HG03521 (cell line): Measurements from ENCODE around the gene CLDN2.
A peak's percentile ranks its signal among the peaks of the same experiment; 100 is the strongest.
"Not testable (repeated sequence)": the region's sequence is repeated elsewhere in the genome, so short reads cannot be mapped to it uniquely, and the experiment has no call there.

Experiments used
- ATAC-seq: cut with Tn5 transposase; IDR thresholded peaks from one replicate; pipeline ENCODE4 v1.9.1; 2021; ENCODE audit warnings: mild to moderate bottlenecking, moderate library complexity; ENCODE audit not compliant: unreplicated experiment

The CLDN2 gene, protein sequence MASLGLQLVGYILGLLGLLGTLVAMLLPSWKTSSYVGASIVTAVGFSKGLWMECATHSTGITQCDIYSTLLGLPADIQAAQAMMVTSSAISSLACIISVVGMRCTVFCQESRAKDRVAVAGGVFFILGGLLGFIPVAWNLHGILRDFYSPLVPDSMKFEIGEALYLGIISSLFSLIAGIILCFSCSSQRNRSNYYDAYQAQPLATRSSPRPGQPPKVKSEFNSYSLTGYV

DNA sequence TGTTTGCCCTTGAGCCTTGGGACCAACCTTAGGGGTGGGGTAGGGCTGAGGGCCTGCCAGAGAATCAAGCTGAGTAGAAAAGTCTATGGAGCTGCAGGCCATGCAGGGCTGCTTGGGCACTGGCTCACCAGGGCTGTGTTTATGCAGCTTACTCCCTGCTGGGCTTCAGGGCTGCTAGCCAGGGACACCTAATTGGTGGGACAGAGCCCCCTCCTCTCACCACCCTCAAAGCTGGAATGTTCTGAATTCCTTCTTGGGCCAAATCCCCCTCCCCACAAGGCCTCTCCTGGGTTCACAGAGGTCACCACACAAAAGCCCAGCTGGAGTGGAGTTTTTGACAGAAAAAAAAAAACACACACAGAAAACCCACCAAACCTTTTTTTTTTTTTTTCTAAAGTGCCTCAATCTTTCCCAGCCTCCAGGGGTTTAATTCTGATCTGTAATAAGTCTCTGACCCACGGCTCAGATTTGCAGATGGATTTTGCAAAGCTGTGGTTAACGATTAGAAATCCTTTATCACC is at the start of gene CLDN2:
Gene CLDN2 (plus strand): TSS at position 471 of the 521 bp plus-strand sequence. CDS start 7,827 bp downstream, outside the sequence.
- no peak for ATAC-seq

DNA sequence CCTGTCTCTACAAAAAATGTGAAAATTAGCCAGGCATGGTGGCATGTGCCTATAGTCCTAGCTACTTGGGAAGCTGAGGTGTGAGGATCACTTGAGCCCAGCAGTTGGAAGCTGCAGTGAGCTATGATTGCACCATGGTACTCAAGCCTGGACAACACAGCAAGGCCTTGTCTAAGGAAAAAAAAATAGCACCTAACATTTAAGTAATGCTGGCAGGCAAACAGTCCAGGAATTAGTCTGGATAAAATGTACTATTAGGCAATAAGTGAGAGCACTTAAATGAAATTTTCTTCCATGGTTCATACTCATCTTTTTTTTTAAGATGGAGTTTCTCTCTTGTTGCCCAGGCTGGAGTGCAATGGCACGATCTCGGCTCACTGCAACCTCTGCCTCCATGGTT is 47.4 kb upstream of the CLDN2 start:
- not testable (repeated sequence) for ATAC-seq

DNA sequence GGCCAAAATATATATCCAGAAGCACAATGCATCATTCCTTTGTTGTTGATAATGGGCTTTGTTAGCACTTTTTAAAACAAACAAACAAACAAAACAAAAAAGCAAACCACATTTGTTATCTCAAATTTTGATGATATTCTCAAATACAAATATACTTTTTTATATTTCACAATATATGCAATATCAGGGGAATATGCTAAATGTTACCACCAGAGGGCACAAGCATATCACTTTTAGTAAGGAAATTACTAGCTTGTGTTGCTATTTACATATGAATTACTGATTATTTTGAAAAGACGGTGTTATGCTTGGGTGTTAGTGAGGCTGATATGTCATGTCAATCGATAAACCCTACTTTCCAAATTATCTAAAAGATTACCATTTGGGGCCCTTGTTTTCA is 46.1 kb upstream of the CLDN2 start:
- no peak for ATAC-seq

DNA sequence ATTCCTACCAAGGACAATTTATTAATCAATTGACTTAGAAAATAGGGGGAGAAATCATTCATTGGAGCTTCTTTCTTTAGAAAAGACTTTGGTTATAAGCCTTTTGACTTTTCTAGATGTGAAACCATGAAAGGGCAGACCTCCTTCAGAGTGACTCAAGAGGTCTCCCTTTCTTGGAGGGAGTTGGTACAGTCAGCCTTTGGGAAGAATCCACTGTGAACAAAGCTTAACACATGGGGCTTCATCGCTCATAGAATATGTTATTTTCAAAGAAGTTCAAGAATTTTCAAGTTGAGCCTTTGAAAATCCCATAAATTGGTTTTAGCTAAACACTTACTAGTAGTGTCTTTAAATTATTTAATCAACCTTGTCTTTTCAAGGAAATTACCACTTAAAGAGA is 45.1 kb upstream of the CLDN2 start:
- ATAC-seq, result no peak

DNA sequence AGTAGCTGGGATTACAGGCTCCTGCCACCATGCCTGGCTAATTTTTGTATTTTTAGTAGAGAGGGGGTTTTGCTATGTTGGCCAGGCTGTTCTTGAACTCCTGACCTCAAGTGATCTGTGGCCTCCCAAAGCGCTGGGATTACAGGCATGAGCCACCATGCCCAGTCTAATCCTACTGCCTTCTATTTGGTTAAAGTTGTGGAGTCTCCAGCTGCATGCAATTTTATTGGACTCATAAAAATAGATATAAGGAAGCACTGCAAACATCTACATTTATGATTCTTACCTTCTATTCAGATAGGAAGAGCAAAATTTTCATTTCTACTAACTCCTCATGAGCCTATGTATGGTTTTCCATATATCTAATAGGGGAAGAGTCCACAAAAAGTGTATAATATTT is 30.7 kb upstream of the CLDN2 start:
- no peak for ATAC-seq

DNA sequence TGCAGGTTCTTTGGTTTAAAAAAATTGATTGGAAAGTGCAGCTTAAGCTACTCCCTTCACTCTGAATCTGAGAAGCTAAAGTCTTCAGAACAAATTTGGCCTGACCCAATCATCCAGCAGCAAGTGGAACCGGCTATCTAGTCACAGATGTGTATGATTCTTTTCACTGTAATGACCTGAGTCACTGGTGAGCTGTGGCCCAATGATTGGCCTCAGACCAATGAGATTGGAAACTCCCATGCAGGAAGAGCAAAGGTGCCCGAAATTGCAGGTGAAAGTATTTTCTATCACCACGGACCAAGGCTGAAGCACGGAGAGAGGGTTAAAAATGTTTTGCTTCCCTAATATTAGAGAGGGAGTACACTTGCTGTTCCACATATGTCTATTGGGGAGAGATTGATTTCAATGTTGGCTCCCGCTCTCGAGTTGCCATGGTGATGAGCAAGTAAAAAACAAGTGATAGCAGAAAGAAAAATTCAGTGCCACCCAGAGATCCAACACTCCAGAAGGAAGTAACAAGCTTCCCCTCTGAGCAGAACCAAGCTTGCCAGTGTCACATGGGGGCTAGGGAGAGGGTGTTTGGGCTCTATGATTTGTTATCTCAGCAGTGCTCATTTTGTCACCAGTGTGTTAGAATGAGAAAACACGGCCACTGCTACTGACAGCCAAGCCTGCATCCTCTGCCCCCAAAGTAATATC is 28.3 kb upstream of the CLDN2 start:
- no peak for ATAC-seq

DNA sequence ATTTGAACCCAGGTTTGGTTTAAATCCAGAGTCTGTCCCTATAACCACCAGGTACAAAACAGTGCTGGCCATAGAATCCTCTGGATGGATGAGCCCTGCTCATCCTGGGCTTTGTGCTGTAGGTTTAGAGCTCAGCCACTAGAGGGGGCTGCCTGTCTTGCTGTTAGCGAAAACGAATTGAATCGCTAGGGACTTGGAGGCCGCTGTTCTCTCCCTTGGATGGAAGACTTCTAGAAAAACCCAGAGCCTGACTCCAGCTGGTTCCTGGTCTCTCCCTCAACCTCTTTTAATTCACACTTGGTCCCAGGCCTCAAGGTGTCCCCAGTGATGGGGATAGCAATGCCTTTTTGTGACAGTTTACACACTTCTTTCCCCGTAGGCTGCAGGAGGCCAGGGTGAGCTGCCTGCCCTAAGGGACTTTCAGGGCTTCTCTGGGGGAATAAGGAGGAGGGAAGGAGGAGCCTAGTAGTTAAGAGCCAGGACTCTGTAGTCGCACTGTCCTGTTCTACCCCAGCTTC is 25.8 kb upstream of the CLDN2 start:
- no peak for ATAC-seq

DNA sequence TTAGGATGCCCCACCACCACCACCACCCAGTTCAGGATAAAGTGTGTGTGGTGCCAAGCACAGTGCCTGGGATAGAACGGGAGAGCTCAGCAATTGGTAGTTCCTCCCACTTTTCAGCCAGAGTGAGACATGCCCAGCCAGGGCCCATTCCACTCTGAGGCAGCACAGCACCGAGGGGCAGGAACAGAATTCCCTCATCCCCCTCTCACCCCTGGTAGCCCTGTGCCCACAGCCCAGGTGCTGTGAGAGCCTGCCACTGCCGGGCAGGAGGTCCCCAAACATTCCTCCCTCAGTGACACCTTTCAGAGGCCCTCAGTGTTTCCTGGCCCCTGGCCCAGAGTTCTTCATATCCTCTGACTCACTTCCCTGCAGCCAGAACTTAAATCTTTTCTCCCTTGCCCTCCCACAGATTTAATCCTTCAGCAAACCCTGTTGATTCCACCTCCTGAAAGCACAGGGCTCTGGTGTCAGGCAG is 25.2 kb upstream of the CLDN2 start:
- no peak for ATAC-seq

DNA sequence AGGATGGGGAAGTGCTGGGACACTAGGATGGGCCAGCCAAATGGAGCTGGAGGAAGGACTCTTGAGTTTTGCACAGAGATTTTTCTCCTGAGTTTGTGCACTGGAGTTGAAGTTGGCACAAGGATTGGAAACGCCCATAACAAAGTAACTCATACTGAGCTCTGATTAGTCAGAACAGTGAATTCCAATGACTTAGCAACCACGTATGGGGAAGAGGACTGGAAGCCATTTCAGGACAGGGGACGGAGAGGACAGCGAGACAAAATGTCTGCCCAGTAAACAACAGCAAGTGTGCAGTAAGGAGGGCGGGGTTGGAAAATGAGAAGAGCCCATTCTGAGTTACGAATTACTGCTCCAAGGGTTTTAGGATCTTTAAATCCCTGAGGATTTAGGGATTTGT is 22.9 kb upstream of the CLDN2 start:
- ATAC-seq, result no peak

DNA sequence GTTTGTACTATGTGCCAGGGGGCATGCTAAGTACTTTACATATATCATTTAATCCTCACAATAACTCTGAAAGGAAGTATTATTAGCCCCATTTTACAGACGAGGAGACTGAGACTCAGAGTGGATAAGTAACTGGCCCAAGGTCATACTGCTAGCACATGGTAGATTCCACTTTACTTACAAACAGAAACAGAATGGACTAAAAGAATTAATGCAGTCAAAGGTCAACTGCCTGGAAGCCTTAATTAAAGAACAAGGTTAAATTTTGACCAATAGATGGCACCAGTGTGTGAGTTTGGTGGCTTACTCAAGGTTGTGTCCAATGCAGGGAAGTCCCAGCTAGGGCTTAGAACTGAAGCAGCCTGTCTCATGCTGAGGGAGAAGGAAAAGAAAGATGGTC is 21.7 kb upstream of the CLDN2 start:
- peak; percentile 58 for ATAC-seq

DNA sequence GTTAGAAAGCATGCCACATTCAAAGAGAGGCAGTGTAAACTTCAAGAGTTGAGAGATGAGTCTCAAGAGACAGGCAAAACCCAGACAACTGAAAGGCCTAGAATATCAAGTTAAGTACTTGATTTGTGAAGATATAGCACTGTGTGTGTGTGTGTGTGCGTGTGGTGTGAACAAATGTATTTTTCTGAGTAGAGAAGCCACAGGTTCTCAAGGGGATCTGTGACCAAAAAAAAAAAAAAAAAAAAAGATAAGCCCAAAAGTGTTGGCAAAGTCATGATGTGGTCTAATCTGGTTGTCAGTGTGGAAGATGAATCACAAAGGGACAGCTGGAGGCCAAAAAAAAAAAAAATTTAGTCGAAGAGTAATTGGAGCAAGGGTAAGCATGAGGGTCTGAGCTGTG is 20.9 kb upstream of the CLDN2 start:
- no peak for ATAC-seq

DNA sequence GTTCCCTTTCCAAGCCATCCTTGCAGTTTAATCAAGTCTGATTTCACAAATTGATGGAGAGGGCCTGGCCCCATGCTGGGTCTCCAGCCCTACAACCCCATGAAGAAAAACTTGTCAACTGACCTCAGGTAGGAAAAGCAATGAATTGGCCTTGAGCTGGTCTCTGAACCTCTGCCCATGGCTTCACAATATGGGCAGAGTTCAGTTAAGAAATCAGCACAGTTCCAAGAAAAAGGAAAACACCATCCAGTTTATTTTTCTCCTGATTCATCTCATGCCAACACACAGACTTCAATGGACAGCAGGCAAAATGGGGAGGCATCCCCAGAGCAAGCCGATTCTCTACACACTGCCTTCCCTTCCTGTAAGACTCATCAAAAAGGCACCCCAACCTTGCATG is 20.4 kb upstream of the CLDN2 start:
- ATAC-seq, result no peak

DNA sequence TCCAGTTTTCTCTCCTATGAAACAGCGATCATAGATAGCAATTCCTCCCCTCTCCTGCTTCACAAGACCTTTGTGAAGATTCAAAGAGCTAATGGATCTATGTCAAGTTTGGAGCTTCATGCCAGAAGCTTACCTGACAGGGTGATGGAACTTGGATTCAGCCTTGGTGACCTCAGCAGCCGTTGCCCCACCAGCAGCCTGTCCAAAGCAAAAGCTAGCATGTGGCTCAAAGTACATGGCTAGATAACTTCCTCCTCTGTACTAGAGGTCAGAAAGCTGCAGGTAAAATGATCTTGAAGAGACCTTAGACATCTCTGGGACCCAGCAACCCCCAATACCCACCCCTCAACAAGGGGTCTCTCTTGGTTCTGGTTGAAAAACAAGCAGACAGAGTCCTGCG is 18.9 kb upstream of the CLDN2 start:
- ATAC-seq, result no peak

DNA sequence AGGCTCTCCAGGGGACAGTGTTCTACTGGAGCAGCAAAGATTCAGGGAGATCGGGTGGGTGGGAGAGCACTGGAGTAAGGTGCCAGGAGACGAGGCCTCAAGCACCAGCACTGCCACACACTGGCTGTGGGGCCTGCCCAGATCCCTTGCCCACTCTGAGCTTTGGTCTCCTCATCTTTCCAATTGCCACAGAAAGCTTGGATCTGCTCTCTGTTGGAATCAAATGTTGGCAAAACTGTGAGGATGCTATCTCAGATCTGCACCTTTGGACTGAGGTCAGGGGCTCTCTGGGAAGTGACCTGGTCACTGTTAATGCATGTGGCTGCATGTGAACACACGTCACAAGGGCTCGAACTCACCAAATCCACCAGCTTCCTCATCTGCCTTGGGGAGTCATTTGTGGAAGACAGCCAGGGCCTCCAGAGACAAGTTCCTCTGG is 18.4 kb upstream of the CLDN2 start:
- no peak for ATAC-seq

DNA sequence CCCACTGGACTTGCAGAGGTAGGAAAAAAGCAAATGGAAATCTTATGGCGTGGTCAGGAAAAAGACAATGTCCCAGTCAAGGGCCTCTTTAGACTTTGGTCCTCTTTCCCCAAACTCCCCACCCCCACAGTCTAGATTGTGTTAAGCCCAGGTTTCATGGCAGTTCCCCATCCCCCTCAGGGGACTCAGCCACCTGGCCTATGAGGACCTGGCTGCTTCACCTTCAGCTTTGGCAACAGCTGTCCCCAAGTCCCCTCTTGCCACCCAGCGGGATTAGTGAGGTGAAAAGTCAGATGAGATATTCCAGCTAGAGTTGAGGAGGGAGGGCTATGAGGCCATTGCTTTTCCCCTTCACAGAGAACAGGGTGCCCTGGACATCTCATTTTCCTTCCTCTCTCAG is 17.5 kb upstream of the CLDN2 start:
- ATAC-seq, result no peak

DNA sequence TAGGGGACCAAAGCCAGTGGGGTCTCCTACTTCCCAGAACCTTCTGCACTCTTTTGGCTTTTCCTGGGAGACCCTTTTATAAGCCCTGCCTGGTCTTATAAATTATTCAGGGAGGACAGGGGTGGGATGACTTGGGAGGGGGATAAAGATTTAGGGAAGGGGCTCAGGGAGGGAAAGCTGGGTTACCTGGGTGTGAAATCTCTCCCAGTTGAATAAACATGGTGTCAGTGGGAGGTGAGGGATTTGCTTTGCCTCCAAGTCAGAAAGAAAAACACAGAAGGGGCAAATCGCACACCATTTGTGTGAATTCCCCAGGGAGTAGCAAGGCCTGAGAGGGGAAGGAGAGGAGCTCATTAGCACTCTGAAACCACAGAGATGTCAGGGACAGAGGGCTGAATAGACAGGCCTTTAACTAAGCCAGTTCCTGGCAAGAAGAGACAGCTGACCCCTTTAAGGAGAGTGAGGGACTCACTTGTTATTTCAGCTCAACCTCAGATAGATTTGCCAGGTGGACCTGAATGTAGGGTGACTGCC is 16.8 kb upstream of the CLDN2 start, which contains the start of gene RIPPLY1:
Gene RIPPLY1 (minus strand): TSS at position 51 of the 534 bp plus-strand sequence. CDS start 54 bp downstream, outside the sequence.
- no peak for ATAC-seq

DNA sequence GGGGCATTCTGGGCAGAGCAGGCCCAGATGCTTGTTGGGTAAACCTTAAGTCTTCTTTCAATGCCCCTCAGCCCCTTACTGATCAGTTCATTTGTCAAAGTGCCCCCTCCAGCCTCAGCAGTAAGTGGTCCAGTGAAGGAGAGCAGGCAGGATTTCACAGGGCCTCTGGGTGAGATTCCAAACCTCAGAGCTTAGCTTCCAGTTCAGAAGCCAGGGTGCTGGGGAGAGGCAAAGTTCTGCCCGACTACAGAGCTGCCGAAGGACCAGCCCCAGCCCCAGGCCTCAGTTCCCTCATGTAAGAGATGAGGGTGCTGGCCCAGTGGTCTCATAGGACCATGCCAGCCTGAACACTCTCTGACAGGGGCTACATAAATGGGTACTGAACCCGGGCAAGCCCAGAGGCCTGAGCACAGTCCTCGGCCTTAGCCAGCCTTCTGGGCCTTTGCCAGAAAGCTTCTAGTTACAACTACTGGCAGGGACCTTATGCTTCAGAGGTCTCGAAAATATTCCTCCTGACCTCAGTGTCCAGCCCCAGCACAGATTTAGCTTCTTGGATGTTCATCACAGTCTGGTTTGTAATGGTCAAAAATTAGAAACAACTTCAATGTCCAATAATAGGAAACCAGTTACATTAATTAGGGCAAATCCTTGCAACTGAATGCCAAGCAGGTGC is 16.2 kb upstream of the CLDN2 start:
- ATAC-seq, result no peak

DNA sequence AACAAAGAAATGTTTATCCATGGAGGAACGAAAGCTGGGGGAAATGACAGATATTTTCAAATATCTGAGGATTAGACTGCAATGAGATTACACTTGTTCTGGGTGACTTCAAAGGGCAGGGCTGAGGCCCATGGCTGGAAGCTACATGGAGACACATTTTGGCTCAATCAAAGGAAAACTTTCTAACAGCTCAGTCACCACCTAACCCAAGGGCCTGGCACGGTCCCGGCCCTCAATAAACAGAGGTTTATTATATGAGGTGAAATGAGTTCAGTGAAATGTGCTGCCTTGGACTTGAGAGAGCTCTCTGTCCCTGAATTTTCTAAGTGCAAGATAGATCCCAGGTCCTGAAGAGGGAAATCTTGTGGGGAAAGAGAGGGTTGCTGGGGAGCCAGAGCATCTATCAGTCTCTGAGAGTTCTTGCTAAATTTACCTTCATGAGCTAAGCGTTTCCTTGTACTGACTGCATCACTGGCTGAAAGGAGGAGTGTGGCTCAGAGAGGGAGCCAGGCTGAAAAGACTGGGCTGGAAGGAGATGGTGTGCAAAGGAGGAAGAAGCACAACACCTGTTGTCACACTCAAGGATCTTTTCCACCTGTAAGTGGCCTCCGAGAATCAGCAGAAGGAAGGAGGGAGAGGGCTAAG is 15.0 kb upstream of the CLDN2 start:
- no peak for ATAC-seq

DNA sequence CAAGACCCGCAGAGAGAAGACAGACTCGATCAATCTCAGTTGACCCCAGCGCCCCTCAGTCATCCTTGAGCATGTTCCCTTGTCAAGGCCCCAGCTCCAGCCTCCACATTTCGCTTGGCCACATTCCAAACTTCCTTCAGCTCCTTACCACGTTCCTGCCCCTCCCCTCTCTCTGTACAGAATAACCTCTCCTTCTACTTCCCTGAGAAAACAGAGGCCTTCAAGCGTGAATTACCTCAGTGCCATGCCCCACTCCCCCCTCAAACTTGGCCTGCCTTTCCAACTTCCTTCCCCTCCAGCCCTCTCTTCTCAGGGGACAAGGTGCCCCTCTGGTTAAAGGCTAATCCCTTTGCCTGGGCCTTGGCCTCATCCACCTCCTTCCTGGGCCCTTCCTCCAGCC is 13.8 kb upstream of the CLDN2 start:
- ATAC-seq, result no peak

DNA sequence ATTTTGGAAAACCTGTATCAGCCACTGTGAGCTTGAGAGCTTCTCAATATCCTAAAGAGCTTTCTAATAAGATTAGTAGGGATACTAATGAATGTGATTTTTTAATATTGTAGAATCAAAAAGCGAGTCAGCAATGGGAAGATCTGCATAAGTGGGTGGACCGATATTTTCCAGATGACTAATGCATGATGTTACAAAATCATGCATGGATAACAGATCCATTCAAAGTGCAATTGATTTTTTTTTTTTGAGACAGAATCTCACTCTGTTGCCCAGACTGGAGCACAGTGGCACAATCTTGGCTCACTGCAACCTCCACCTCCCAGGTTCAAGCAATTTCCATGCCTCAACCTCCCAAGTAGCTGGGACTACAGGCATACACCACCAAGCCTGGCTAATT is 7.3 kb upstream of the CLDN2 start:
- no peak for ATAC-seq
